Measurements from ENCODE around the gene STXBP2.
A peak's percentile ranks its signal among the peaks of the same experiment; 100 is the strongest.

DNA sequence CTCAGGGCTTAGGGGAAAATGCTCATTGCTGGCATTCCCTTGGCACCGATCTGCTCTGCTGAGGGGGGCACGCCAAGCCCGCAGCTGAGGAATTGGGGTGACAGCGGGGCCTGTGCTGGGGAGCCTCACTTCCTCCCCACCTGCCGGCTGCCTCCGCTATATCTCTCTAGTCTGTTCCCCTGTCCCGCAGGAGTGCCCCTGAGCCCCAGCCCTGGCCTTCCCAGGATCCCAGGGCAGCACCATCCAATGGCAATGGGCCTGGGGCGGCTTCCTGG is 9.5 kb downstream of the STXBP2 start:
- TF ChIP-seq, protein P1, sequence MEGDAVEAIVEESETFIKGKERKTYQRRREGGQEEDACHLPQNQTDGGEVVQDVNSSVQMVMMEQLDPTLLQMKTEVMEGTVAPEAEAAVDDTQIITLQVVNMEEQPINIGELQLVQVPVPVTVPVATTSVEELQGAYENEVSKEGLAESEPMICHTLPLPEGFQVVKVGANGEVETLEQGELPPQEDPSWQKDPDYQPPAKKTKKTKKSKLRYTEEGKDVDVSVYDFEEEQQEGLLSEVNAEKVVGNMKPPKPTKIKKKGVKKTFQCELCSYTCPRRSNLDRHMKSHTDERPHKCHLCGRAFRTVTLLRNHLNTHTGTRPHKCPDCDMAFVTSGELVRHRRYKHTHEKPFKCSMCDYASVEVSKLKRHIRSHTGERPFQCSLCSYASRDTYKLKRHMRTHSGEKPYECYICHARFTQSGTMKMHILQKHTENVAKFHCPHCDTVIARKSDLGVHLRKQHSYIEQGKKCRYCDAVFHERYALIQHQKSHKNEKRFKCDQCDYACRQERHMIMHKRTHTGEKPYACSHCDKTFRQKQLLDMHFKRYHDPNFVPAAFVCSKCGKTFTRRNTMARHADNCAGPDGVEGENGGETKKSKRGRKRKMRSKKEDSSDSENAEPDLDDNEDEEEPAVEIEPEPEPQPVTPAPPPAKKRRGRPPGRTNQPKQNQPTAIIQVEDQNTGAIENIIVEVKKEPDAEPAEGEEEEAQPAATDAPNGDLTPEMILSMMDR (IDR thresholded peaks at IDR 0.05 in 8 of 11, conservative IDR thresholded peaks at IDR 0.05 in 3 of 11), result no peak
- peak in 1 of 3 donors; percentile 65 for TF ChIP-seq POLR2AphosphoS5 (IDR thresholded peaks at IDR 0.05)
- TF ChIP-seq POLR2A (IDR thresholded peaks at IDR 0.05), result no peak
